ENCODE results near the gene SUGP1. TPM values are rescaled to one million over a fixed set of nuclear protein-coding genes. Genes with fewer than 3 reads are reported as not detected.

SUGP1 gene
- total and polyA plus RNA-seq, 2 donors from 2014 or later: 34.7 to 53.1 TPM

DNA sequence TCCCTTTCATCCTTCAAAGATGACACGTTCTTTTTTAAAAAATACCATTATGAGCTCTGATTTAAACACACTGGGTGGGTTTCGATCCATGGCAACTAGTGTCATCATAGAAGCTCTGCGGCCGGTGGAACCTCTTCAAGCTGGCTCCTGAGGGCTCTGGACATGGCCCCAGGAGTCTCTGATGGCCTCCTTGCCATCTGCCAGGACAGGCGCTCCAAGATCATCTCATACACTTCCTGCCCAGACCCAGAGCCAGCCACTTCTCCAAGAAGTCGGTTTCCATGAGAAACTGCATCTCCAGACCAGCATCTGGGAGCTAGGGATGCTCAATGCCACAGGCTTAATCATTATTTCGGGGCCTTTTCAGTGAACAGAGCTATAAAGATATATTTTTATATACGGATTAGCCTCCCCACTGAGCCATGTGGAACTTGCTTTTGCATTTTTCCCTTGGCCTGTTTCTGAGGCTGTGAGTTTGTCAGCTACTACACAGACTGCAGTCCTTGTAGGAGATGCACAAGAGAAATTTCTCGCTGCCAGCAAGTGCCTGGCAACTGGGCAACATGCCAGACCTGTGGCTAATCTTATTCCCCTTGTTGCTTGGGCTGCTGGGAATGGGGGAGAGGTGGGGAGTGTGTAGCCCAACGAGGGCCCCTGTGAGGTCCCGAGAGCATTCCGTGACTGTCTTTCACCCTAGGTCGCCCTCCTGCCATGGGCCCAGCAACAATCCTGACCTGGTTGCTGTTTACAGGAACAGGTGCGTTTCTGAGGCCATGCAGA is 15.9 kb downstream of the SUGP1 start:
- Histone ChIP-seq H3K27ac (ENCODE audit: low read depth in 2 of 2, low read length in 2 of 2) (no peak overlapping the region), H3K9ac (ENCODE audit: low read length in 3 of 3) (no peak overlapping the region), H3K4me3 (ENCODE audit: low read length in 3 of 3) (no peak overlapping the region), H3K27me3 (ENCODE audit: control insufficient read depth, insufficient read depth, low read length) (no peaks in the 10 kb centered on the region), H3K36me3 (ENCODE audit: control insufficient read depth in 2 of 3, insufficient read depth in 3 of 3, low read length in 3 of 3) (peaks cover 0 to 46% (median 23%) of the 10 kb centered on the region in 3 donors), H3K9me3 (ENCODE audit: control insufficient read depth in 2 of 3, insufficient read depth in 1 of 3, low read length in 3 of 3) (no peaks in the 10 kb centered on the region), H3K4me1 (ENCODE audit: control insufficient read depth in 2 of 3, insufficient read depth in 2 of 3, low read depth in 1 of 3, low read length in 3 of 3) (no peaks in the 10 kb centered on the region)
- FAIRE-seq (no peak), DNase-seq (no peak)
- no peak for TF ChIP-seq CTCF (IDR thresholded peaks at IDR 0.05; ENCODE audit: borderline replicate concordance, extremely low read depth, insufficient read depth)
- intact Hi-C loops (cut with DNase I): no loop called here

- FAIRE-seq: no peak
- H3K9ac ChIP-seq (ENCODE audit: low read length in 3 of 3): no peak overlapping the region
- H3K4me1 ChIP-seq (ENCODE audit: control insufficient read depth in 2 of 3, insufficient read depth in 2 of 3, low read depth in 1 of 3, low read length in 3 of 3): no peaks in the 10 kb centered on the region
- peaks cover 0 to 43% (median 20%) of the 10 kb centered on the region in 3 donors for H3K36me3 ChIP-seq (ENCODE audit: control insufficient read depth in 2 of 3, insufficient read depth in 3 of 3, low read length in 3 of 3)
- DNase-seq: no peak
- no peak overlapping the region for H3K4me3 ChIP-seq (ENCODE audit: low read length in 3 of 3)
- intact Hi-C loops (cut with DNase I): no loop called here
- H3K27me3 ChIP-seq (ENCODE audit: control insufficient read depth, insufficient read depth, low read length): no peaks in the 10 kb centered on the region
- TF ChIP-seq CTCF (IDR thresholded peaks at IDR 0.05; ENCODE audit: borderline replicate concordance, extremely low read depth, insufficient read depth): no peak
- H3K27ac ChIP-seq (ENCODE audit: low read depth in 2 of 2, low read length in 2 of 2): no peak overlapping the region
- no peaks in the 10 kb centered on the region for H3K9me3 ChIP-seq (ENCODE audit: control insufficient read depth in 2 of 3, insufficient read depth in 1 of 3, low read length in 3 of 3)
Observed at GRCh38 chr19:19303411-19303810, 16.9 kb downstream of the SUGP1 start.

- no peak for TF ChIP-seq CTCF (IDR thresholded peaks at IDR 0.05; ENCODE audit: borderline replicate concordance, extremely low read depth, insufficient read depth)
- H3K9me3 ChIP-seq (ENCODE audit: control insufficient read depth in 2 of 3, insufficient read depth in 1 of 3, low read length in 3 of 3): no peaks in the 10 kb centered on the region
- no peak overlapping the region for H3K4me3 ChIP-seq (ENCODE audit: low read length in 3 of 3)
- H3K36me3 ChIP-seq (ENCODE audit: control insufficient read depth in 2 of 3, insufficient read depth in 3 of 3, low read length in 3 of 3): peaks cover 0 to 32% (median 17%) of the 10 kb centered on the region in 3 donors
- H3K27me3 ChIP-seq (ENCODE audit: control insufficient read depth, insufficient read depth, low read length): no peaks in the 10 kb centered on the region
- H3K9ac ChIP-seq (ENCODE audit: low read length in 3 of 3): no peak overlapping the region
- no peak for FAIRE-seq
- intact Hi-C loops (cut with DNase I): no loop called here
- no peaks in the 10 kb centered on the region for H3K4me1 ChIP-seq (ENCODE audit: control insufficient read depth in 2 of 3, insufficient read depth in 2 of 3, low read depth in 1 of 3, low read length in 3 of 3)
- H3K27ac ChIP-seq (ENCODE audit: low read depth in 2 of 2, low read length in 2 of 2): no peak overlapping the region
- DNase-seq: no peak
Observed at GRCh38 chr19:19300613-19301012, 19.7 kb downstream of the SUGP1 start.

All from kidney (tissue), 14 donors.